Thyroid gland (tissue), 4 donors: ENCODE data around the gene HOXC4.
"Not testable (repeated sequence)": the region's sequence is repeated elsewhere in the genome, so short reads cannot be mapped to it uniquely, and the experiment has no call there.

ENCODE experiments used
- CTCF ChIP-seq, 6 experiments: fragments of 200-600 bp in 3 of 6; fragments of 450-650 bp in 3 of 6; sonication (generic) in 3 of 6; IDR thresholded peaks; one replicate each; pipeline ENCODE4 v1.5.1; 2016 to 2019; ENCODE audit warnings: antibody characterized with exemption in 6 of 6, mild to moderate bottlenecking in 2 of 6, inconsistent platforms in 1 of 6, moderate library complexity in 1 of 6
- POLR2A ChIP-seq, 2 donors: fragments of 450-650 bp; IDR thresholded peaks; one replicate each; pipeline ENCODE4 v1.6.1; 2017; ENCODE audit warnings: antibody characterized with exemption in 2 of 2, mild to moderate bottlenecking in 2 of 2, moderate library complexity in 1 of 2

GRCh38 chr12:54095928-54096327, 42.3 kb downstream of the HOXC4 start:
- TF ChIP-seq POLR2A, CTCF (IDR thresholded peaks at IDR 0.05): not testable (repeated sequence)
